ENCODE data around the gene CLINT1. TPM values are rescaled to one million over a fixed set of nuclear protein-coding genes. Genes with fewer than 3 reads are reported as not detected.

The CLINT1 gene
- total RNA-seq, 5 donors from 2014 or later (not counting 1 experiment from before 2014, with no cell fraction given): 61.1 to 78.6 (median 63.6) TPM

GRCh38 chr5:157802736-157803135, 56.2 kb downstream of the CLINT1 start:
- Mint-ChIP-seq H3K36me3 (peaks cover 39% of the 10 kb centered on the region), H3K4me1 (no peaks in the 10 kb centered on the region), H3K27me3 (no peaks in the 10 kb centered on the region), H3K27ac (no peak overlapping the region), H3K9me3 (no peaks in the 10 kb centered on the region), H3K4me3 (no peak overlapping the region)
- CTCF ChIA-PET: no interaction called here
- WGBS (ENCODE audit: insufficient coverage): 100% methylated on average over 4 of the region's 6 CpGs
- ATAC-seq (replicated peaks in 1 of 4) (no peak), DNase-seq (no peak)
- H3K27ac ChIP-seq (ENCODE audit: low read length): no peak overlapping the region
- no peaks in the 10 kb centered on the region for H3K9me3 ChIP-seq
- no peak overlapping the region for H3K4me3 ChIP-seq (ENCODE audit: control insufficient read depth in 1 of 2, extremely low read depth in 1 of 2, low read length in 1 of 2)
- no peaks in the 10 kb centered on the region for H3K4me1 ChIP-seq (ENCODE audit: control insufficient read depth in 1 of 2, extremely low read depth in 1 of 2, insufficient read depth in 2 of 2, low read length in 2 of 2)
- POLR2A ChIA-PET: interaction anchor here in 1 of 2 donors (0.7 kb wide), 1 partner anchor 71 kb away, joined by 6 read pairs; the partner anchor contains the start of gene THG1L
- H3K27me3 ChIP-seq (replicated peaks in 1 of 2; ENCODE audit: control insufficient read depth in 2 of 2, extremely low read depth in 1 of 2, insufficient read depth in 2 of 2, low read length in 1 of 2): no peaks in the 10 kb centered on the region
- H3K36me3 ChIP-seq (ENCODE audit: control insufficient read depth in 2 of 2, extremely low read depth in 1 of 2, insufficient read depth in 1 of 2, low read length in 1 of 2): peaks cover 5 to 25% of the 10 kb centered on the region in 2 donors

- no peaks in the 10 kb centered on the region for H3K4me1 Mint-ChIP-seq
- peaks cover 28% of the 10 kb centered on the region for H3K36me3 Mint-ChIP-seq
- WGBS (ENCODE audit: insufficient coverage): no CpG with 5 or more reads among the region's 1 CpG
- Histone ChIP-seq H3K9me3 (no peaks in the 10 kb centered on the region), H3K4me3 (ENCODE audit: control insufficient read depth in 1 of 2, extremely low read depth in 1 of 2, low read length in 1 of 2) (no peak overlapping the region), H3K27ac (ENCODE audit: low read length) (no peak overlapping the region), H3K36me3 (ENCODE audit: control insufficient read depth in 2 of 2, extremely low read depth in 1 of 2, insufficient read depth in 1 of 2, low read length in 1 of 2) (peaks cover 9 to 15% of the 10 kb centered on the region in 2 donors), H3K27me3 (replicated peaks in 1 of 2; ENCODE audit: control insufficient read depth in 2 of 2, extremely low read depth in 1 of 2, insufficient read depth in 2 of 2, low read length in 1 of 2) (no peaks in the 10 kb centered on the region), H3K4me1 (ENCODE audit: control insufficient read depth in 1 of 2, extremely low read depth in 1 of 2, insufficient read depth in 2 of 2, low read length in 2 of 2) (no peaks in the 10 kb centered on the region)
- no peak for DNase-seq
- no peak overlapping the region for H3K27ac Mint-ChIP-seq
- H3K27me3 Mint-ChIP-seq: no peaks in the 10 kb centered on the region
- no peak overlapping the region for H3K4me3 Mint-ChIP-seq
- no peak for ATAC-seq (replicated peaks in 1 of 4)
- ChIA-PET POLR2A (no interaction called here), CTCF (interaction anchor here in 1 of 2 donors (1.0 kb wide), 1 partner anchor 17 kb away, joined by 5 read pairs; no protein-coding TSS in a partner anchor)
- no peaks in the 10 kb centered on the region for H3K9me3 Mint-ChIP-seq
Observed at GRCh38 chr5:157800137-157800536, 58.8 kb downstream of the CLINT1 start.

- POLR2A ChIA-PET: no interaction called here
- no peaks in the 10 kb centered on the region for H3K9me3 ChIP-seq
- Mint-ChIP-seq H3K4me3 (no peak overlapping the region), H3K36me3 (peaks cover 26% of the 10 kb centered on the region), H3K27me3 (no peaks in the 10 kb centered on the region), H3K27ac (no peak overlapping the region), H3K4me1 (no peaks in the 10 kb centered on the region), H3K9me3 (no peaks in the 10 kb centered on the region)
- CTCF ChIA-PET: no interaction called here
- H3K4me3 ChIP-seq (ENCODE audit: control insufficient read depth in 1 of 2, extremely low read depth in 1 of 2, low read length in 1 of 2): no peak overlapping the region
- WGBS (ENCODE audit: insufficient coverage): no CpG with 5 or more reads among the region's 1 CpG
- no peaks in the 10 kb centered on the region for H3K4me1 ChIP-seq (ENCODE audit: control insufficient read depth in 1 of 2, extremely low read depth in 1 of 2, insufficient read depth in 2 of 2, low read length in 2 of 2)
- no peak overlapping the region for H3K27ac ChIP-seq (ENCODE audit: low read length)
- H3K27me3 ChIP-seq (replicated peaks in 1 of 2; ENCODE audit: control insufficient read depth in 2 of 2, extremely low read depth in 1 of 2, insufficient read depth in 2 of 2, low read length in 1 of 2): no peaks in the 10 kb centered on the region
- no peak for DNase-seq
- ATAC-seq (replicated peaks in 1 of 4): no peak
- peaks cover 9 to 10% of the 10 kb centered on the region in 2 donors for H3K36me3 ChIP-seq (ENCODE audit: control insufficient read depth in 2 of 2, extremely low read depth in 1 of 2, insufficient read depth in 1 of 2, low read length in 1 of 2)
Observed at GRCh38 chr5:157799578-157799977, 59.4 kb downstream of the CLINT1 start.

DNA sequence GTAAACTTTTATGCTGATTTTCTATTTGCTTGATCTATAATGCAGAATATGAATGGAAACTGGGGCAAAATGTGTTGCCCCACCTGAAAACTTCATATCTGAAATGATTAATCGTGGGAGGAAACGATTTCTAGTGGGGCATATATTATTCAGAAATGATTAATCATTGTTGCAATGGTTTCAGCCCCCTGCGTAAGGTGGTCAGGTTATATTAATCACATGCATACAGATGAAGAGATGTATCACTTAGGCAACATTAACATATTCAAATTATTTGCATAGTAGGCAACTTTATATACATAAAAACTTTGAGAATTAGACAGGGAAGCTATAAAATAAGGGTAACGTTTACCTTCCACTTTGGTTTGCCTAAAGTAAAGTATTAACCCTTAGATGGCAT, 65.6 kb downstream of the CLINT1 start:
- H3K27ac ChIP-seq (ENCODE audit: low read length): no peak overlapping the region
- DNase-seq: no peak
- no peak for ATAC-seq (replicated peaks in 1 of 4)
- no peaks in the 10 kb centered on the region for H3K9me3 Mint-ChIP-seq
- ChIA-PET CTCF (interaction anchor here in 1 of 2 donors (1.5 kb wide), 1 partner anchor 19 kb away, joined by 6 read pairs; no protein-coding TSS in a partner anchor), POLR2A (interaction anchor here (0.6 kb wide), 2 partner anchors 10 to 44 kb away, joined by 3 to 4 read pairs; no protein-coding TSS in a partner anchor)
- H3K36me3 ChIP-seq (ENCODE audit: control insufficient read depth in 2 of 2, extremely low read depth in 1 of 2, insufficient read depth in 1 of 2, low read length in 1 of 2): peaks cover 14 to 23% of the 10 kb centered on the region in 2 donors
- H3K9me3 ChIP-seq: no peaks in the 10 kb centered on the region
- no peaks in the 10 kb centered on the region for H3K27me3 Mint-ChIP-seq
- no peaks in the 10 kb centered on the region for H3K4me1 Mint-ChIP-seq
- no peaks in the 10 kb centered on the region for H3K27me3 ChIP-seq (replicated peaks in 1 of 2; ENCODE audit: control insufficient read depth in 2 of 2, extremely low read depth in 1 of 2, insufficient read depth in 2 of 2, low read length in 1 of 2)
- WGBS (ENCODE audit: insufficient coverage): no CpG with 5 or more reads among the region's 4 CpGs
- no peaks in the 10 kb centered on the region for H3K4me1 ChIP-seq (ENCODE audit: control insufficient read depth in 1 of 2, extremely low read depth in 1 of 2, insufficient read depth in 2 of 2, low read length in 2 of 2)
- H3K4me3 Mint-ChIP-seq: no peak overlapping the region
- no peak overlapping the region for H3K4me3 ChIP-seq (ENCODE audit: control insufficient read depth in 1 of 2, extremely low read depth in 1 of 2, low read length in 1 of 2)
- no peak overlapping the region for H3K27ac Mint-ChIP-seq
- peaks cover 40% of the 10 kb centered on the region for H3K36me3 Mint-ChIP-seq

- H3K9me3 ChIP-seq: no peaks in the 10 kb centered on the region
- no peak overlapping the region for H3K4me3 Mint-ChIP-seq
- ATAC-seq (replicated peaks in 1 of 4) (no peak), DNase-seq (no peak)
- no peaks in the 10 kb centered on the region for H3K4me1 Mint-ChIP-seq
- H3K4me1 ChIP-seq (ENCODE audit: control insufficient read depth in 1 of 2, extremely low read depth in 1 of 2, insufficient read depth in 2 of 2, low read length in 2 of 2): no peaks in the 10 kb centered on the region
- H3K9me3 Mint-ChIP-seq: no peaks in the 10 kb centered on the region
- no peak overlapping the region for H3K27ac Mint-ChIP-seq
- CTCF ChIA-PET: interaction anchor here in 1 of 2 donors (0.6 kb wide), 1 partner anchor 913 kb away, joined by 3 read pairs; no protein-coding TSS in a partner anchor
- no CpG with 5 or more reads among the region's 3 CpGs for WGBS (ENCODE audit: insufficient coverage)
- peaks cover 32% of the 10 kb centered on the region for H3K36me3 Mint-ChIP-seq
- no peaks in the 10 kb centered on the region for H3K27me3 Mint-ChIP-seq
- no peak overlapping the region for H3K4me3 ChIP-seq (ENCODE audit: control insufficient read depth in 1 of 2, extremely low read depth in 1 of 2, low read length in 1 of 2)
- POLR2A ChIA-PET: interaction anchor here in 1 of 2 donors (0.5 kb wide), 1 partner anchor 630 kb away, joined by 3 read pairs; no protein-coding TSS in a partner anchor
- peaks cover under 1 to 27% of the 10 kb centered on the region in 2 donors for H3K36me3 ChIP-seq (ENCODE audit: control insufficient read depth in 2 of 2, extremely low read depth in 1 of 2, insufficient read depth in 1 of 2, low read length in 1 of 2)
- H3K27me3 ChIP-seq (replicated peaks in 1 of 2; ENCODE audit: control insufficient read depth in 2 of 2, extremely low read depth in 1 of 2, insufficient read depth in 2 of 2, low read length in 1 of 2): no peaks in the 10 kb centered on the region
- no peak overlapping the region for H3K27ac ChIP-seq (ENCODE audit: low read length)
Observed at GRCh38 chr5:157785801-157786200, 73.1 kb downstream of the CLINT1 start.

- DNase-seq (no peak), ATAC-seq (replicated peaks in 1 of 4) (no peak)
- Histone ChIP-seq H3K4me3 (ENCODE audit: control insufficient read depth in 1 of 2, extremely low read depth in 1 of 2, low read length in 1 of 2) (no peak overlapping the region), H3K9me3 (no peaks in the 10 kb centered on the region), H3K36me3 (ENCODE audit: control insufficient read depth in 2 of 2, extremely low read depth in 1 of 2, insufficient read depth in 1 of 2, low read length in 1 of 2) (no peaks in the 10 kb centered on the region), H3K27ac (ENCODE audit: low read length) (no peak overlapping the region), H3K4me1 (ENCODE audit: control insufficient read depth in 1 of 2, extremely low read depth in 1 of 2, insufficient read depth in 2 of 2, low read length in 2 of 2) (no peaks in the 10 kb centered on the region), H3K27me3 (replicated peaks in 1 of 2; ENCODE audit: control insufficient read depth in 2 of 2, extremely low read depth in 1 of 2, insufficient read depth in 2 of 2, low read length in 1 of 2) (no peaks in the 10 kb centered on the region)
- Mint-ChIP-seq H3K36me3 (peaks cover 5% of the 10 kb centered on the region), H3K4me1 (peaks cover 0 to 5% (median 3%) of the 10 kb centered on the region in 3 donors), H3K27me3 (no peaks in the 10 kb centered on the region), H3K27ac (no peak overlapping the region), H3K4me3 (no peak overlapping the region), H3K9me3 (no peaks in the 10 kb centered on the region)
- ChIA-PET POLR2A (no interaction called here), CTCF (no interaction called here)
- 93% methylated on average over 2 of the region's 6 CpGs for WGBS (ENCODE audit: insufficient coverage)
Observed at GRCh38 chr5:157779221-157779620, 79.7 kb downstream of the CLINT1 start.
